GM12878 (cell line): ENCODE measurements around the gene ZNF33B.

Source experiments
- EZH2 ChIP-seq: IDR thresholded peaks from 2 replicates; pipeline ENCODE4 v1.6.1; 2012; ENCODE audit warnings: low read depth, mild to moderate bottlenecking, control low read depth, inconsistent platforms, low read length, borderline replicate concordance; ENCODE audit not compliant: control insufficient read depth
- POLR2A ChIP-seq: IDR thresholded peaks from 2 replicates; pipeline ENCODE4 v1.6.1; 2011; ENCODE audit warnings: low read depth, mild to moderate bottlenecking, low read length
- POU2F2 ChIP-seq: IDR thresholded peaks from 3 replicates; pipeline ENCODE4 v1.6.1; 2011; ENCODE audit warnings: low read depth, mild to moderate bottlenecking, low read length, borderline replicate concordance
- SIN3A ChIP-seq: IDR thresholded peaks from 2 replicates; pipeline ENCODE4 v1.6.1; 2012; ENCODE audit warnings: low read depth, low read length, improper control_type of control experiment
- TF ChIP-seq, protein P1 (sequence below), 3 experiments: IDR thresholded peaks in 2 of 3; conservative IDR thresholded peaks in 1 of 3; 2 replicates each; pipeline ENCODE4 v1.5.1; 2011; ENCODE audit warnings: low read depth in 3 of 3, low read length in 3 of 3, mild to moderate bottlenecking in 3 of 3, control low read depth in 2 of 3, moderate library complexity in 2 of 3, inconsistent platforms in 1 of 3, mixed read lengths in 1 of 3; ENCODE audit not compliant: control insufficient read depth in 2 of 3, insufficient read depth in 1 of 3; ENCODE audit errors: extremely low read depth in 1 of 3

DNA sequence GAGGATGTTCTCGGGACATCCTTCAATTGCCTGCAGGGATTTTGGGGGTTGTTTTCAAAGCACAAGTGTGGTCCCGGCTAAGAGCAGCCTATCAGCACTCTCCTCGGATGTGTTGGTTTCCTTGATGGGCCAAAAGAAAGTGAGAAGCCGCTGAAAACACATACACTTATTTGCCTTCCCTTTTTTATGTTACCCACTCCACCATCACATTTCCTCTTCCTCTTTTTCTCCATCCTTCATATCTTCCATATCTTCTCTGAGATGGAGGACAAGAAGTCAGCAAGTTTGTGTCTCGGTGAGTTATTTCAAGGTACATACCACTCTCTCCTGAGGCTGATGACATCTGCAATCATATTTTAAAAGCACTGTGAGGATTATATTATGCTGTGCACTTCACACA is 64.0 kb downstream of the ZNF33B start:
- TF ChIP-seq, protein P1, sequence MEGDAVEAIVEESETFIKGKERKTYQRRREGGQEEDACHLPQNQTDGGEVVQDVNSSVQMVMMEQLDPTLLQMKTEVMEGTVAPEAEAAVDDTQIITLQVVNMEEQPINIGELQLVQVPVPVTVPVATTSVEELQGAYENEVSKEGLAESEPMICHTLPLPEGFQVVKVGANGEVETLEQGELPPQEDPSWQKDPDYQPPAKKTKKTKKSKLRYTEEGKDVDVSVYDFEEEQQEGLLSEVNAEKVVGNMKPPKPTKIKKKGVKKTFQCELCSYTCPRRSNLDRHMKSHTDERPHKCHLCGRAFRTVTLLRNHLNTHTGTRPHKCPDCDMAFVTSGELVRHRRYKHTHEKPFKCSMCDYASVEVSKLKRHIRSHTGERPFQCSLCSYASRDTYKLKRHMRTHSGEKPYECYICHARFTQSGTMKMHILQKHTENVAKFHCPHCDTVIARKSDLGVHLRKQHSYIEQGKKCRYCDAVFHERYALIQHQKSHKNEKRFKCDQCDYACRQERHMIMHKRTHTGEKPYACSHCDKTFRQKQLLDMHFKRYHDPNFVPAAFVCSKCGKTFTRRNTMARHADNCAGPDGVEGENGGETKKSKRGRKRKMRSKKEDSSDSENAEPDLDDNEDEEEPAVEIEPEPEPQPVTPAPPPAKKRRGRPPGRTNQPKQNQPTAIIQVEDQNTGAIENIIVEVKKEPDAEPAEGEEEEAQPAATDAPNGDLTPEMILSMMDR (IDR thresholded peaks at IDR 0.05 in 2 of 3, conservative IDR thresholded peaks at IDR 0.05 in 1 of 3; ENCODE audit: control insufficient read depth in 2 of 3, extremely low read depth in 1 of 3, insufficient read depth in 1 of 3, low read depth in 3 of 3, low read length in 3 of 3) = no peak
- TF ChIP-seq EZH2 (no peak), SIN3A (no peak), POU2F2 (no peak), POLR2A (no peak)
